NCI-H510A treated with DMSO at 0.1 percent for 48 hours (cell line): ENCODE measurements around the gene PDGFA.

Experiments
- DNase-seq: peaks from one replicate; lab custom pipeline; 2025; lab: John Stamatoyannopoulos, UW

PDGFA gene

GRCh38 chr7:536231-536630 is 16.6 kb upstream of the PDGFA start:
- DNase-seq: no peak

- DNase-seq: no peak
Measured at GRCh38 chr7:534959-535358, 15.3 kb upstream of the PDGFA start.

- no peak for DNase-seq
Measured at GRCh38 chr7:534075-534474, 14.4 kb upstream of the PDGFA start.

- DNase-seq: no peak
Measured at GRCh38 chr7:533266-533665, 13.6 kb upstream of the PDGFA start.

GRCh38 chr7:532379-533143 is 12.9 kb upstream of the PDGFA start:
- DNase-seq: no peak

GRCh38 chr7:531777-532176 is 12.1 kb upstream of the PDGFA start:
- no peak for DNase-seq

GRCh38 chr7:528451-528850 is 8.8 kb upstream of the PDGFA start:
- DNase-seq: no peak

- DNase-seq: no peak
Measured at GRCh38 chr7:527723-528122, 8.1 kb upstream of the PDGFA start.

GRCh38 chr7:526460-527034 is 6.9 kb upstream of the PDGFA start:
- DNase-seq: no peak

GRCh38 chr7:525740-526139 is 6.1 kb upstream of the PDGFA start:
- no peak for DNase-seq

- no peak for DNase-seq
Measured at GRCh38 chr7:524800-525199, 5.2 kb upstream of the PDGFA start.

GRCh38 chr7:523347-524336 is 4.0 kb upstream of the PDGFA start:
- no peak for DNase-seq

- no peak for DNase-seq
Measured at GRCh38 chr7:522951-523314, 3.3 kb upstream of the PDGFA start.

- no peak for DNase-seq
Measured at GRCh38 chr7:522071-522950, 2.7 kb upstream of the PDGFA start.

- DNase-seq: no peak
Measured at GRCh38 chr7:521221-522070, 1.8 kb upstream of the PDGFA start.

GRCh38 chr7:520503-521161 is 986 bp upstream of the PDGFA start:
- no peak for DNase-seq

GRCh38 chr7:518630-519483 is 789 bp downstream of the PDGFA start:
- DNase-seq: peak; percentile 16

GRCh38 chr7:517774-518629 is 1.6 kb downstream of the PDGFA start:
- no peak for DNase-seq
